ENCODE results near the gene ZNF232.
"Not testable (repeated sequence)": the region's sequence is repeated elsewhere in the genome, so short reads cannot be mapped to it uniquely, and the experiment has no call there.

ZNF232 gene

DNA sequence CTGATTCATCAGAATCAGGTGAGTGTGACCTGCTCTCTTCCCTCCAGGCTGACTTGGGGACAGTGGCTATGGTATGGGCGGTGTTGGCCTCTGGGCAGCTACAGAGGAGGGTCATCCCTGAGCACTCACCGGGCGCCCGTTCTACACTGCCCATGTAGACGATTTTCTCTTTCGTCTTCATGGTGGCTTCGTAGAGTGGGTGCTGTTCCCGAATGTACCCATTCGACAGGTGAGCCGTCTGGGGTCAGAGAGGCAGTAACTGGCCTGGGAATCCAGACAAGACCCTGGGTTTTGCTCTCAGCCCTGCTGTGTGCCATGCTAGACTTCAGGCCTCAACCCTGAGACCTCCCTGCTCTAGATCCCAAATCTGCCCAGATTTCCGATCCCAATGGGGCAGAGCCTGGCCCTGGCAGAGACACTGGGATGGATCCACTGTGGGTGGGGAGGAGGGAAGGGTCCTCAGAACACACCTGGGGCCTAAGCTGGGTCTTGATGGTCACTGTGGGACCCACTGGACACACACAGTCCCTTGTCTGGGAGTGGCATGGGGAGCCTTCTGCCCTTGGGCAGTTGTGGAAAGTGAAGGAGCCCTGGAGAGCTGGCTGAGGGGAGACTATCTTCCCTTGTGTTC, 17.3 kb upstream of the ZNF232 start:
- DNase-seq = no peak

DNA sequence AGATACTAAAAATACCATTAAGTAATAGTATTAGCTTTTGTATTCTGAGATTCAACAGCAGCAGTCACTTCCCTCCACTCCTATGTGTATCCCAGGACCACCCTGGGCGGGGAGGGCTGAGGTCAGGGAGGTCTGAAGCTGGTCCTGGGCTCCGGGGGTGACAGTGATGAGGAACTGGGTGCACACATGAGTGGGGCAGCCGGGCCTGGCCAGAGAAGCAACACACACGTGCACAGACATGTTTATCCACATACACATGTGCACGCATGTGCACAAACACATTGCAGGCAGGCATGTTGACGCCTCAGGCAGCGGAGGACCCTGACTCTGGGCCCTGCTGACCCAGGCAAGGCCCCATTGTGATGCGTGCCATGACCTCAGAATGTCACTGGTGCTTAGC, 16.7 kb upstream of the ZNF232 start:
- DNase-seq = not testable (repeated sequence)

- DNase-seq = no peak
Measured at GRCh38 chr17:5127910-5128309, 16.2 kb upstream of the ZNF232 start.

- no peak for DNase-seq
Measured at GRCh38 chr17:5126719-5127488, 15.2 kb upstream of the ZNF232 start.

GRCh38 chr17:5124896-5125295, 13.2 kb upstream of the ZNF232 start:
- DNase-seq = not testable (repeated sequence)

DNA sequence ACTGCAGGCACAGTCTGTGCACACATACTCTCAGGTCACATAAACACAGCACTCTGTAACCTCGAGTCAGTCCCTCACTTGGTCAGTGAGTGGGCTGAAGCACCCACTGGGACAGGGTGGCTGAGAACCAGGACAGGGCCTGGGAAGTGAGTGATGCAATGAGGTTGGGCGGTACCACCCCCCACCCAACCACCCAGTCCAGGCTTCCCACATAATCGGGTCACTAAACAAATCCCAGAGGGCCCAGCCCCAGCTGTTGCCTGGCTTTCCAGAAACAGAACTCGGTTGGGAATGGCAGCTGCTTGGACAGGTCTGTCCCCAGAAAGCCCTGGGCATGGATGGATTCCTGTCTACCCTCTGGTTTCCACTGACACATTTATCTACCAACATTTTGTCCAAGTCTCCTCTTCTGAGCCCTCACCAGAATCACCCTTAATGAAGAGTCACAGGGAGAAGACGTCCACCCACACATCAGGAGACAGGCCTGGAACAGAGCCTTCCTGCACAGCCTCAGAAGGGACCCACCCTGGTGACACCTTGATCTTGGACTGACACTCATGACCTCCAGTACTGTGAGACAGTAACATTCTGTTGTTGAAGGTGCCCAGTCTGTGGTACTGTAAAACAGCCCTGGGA, 12.6 kb upstream of the ZNF232 start:
- DNase-seq = not testable (repeated sequence)

DNA sequence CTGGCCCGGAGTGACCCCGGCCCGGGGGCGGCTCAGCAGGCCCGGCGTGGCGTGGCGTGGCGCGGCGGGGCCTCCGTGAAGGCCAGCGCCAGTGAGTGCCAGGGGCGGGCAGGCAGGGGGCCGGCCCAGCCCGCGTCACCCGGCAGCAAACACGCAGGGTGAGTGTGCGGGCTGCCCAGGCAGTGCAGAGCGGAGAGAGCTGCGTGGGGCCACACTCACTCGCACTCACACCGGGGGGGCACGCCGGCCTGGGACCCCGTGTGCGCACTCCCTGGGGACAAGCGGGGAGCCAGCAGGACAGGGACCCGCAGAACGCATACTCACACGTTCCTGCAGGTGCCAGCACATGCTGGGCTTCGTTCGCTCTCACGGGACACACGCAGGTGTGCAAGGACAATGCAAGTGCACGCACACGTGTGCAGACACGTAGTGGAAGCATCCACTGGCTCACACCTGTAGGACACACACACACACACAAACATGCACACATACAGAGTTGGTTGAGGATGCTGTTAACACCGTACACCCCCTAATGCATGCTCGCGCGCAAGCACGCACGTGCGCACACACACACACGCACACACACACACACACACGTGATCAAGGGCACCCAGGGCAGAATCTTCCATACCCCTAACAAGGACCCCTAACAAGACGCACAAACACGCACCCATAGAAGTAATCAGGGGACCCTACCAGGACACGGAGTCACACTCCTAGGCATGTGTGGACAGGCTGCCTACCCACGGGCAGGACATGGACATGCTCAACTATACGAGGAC, 11.9 kb upstream of the ZNF232 start:
- DNase-seq = no peak

- DNase-seq = no peak
Measured at GRCh38 chr17:5122586-5123342, 11.1 kb upstream of the ZNF232 start.

- DNase-seq = not testable (repeated sequence)
Measured at GRCh38 chr17:5122056-5122455, 10.4 kb upstream of the ZNF232 start.

DNA sequence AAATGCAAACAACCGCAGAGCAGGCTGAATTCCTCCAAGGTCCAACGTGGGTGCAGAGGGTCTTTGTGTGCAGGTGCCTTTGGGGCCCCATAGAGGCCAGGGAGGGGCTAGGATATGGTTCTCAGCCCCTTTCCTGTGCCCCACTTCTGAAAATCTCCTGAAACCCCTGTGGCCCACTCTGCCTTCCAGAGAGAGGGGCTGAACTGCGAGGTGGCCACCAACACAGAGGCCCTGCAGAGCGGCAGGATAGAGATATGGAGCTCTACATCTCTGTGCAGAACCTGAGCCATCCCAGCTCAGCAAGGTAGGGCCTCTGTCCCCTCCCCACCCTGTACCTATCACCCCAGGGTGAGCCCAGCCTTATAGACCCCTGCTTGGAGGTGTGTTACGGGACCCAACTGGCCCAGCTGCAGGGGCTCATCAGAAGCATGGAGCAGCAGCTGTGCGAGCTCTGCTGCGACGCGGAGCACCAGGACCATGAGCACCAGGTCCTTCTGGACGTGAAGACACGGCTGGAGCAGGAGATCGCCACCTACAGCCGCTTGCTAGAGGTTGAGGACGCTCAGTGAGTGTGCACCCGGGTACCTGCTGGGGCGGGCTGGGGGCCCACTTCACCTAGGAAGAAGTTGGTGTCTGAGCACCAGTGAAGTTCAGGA, 9.6 kb upstream of the ZNF232 start:
- DNase-seq = no peak

- not testable (repeated sequence) for DNase-seq
Measured at GRCh38 chr17:5120436-5121185, 8.9 kb upstream of the ZNF232 start.

DNA sequence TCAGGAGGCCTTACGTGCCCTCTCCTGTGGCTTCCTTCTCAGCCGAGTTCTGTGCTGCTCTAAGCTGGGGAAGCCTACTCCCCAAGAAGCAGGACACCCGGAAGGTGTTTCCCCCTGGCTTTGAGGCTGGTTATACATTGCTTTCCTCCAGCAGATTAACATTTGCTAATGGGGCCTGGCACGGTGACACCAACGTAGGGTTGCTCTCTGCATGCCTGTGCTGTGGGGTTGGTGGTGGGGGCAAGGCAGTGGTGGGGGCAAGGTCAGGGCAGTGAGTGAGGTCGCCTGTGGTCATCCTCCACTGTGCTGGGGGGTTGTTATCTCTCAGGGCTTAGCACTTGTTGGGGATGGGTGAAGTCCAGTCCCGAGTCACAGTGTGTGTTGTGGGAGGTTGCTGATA, 8.4 kb upstream of the ZNF232 start:
- DNase-seq = no peak

GRCh38 chr17:5118219-5118618, 6.5 kb upstream of the ZNF232 start:
- DNase-seq = no peak

- no peak for DNase-seq
Measured at GRCh38 chr17:5115673-5116651, 4.3 kb upstream of the ZNF232 start, which contains the start of gene USP6. Gene USP6 (plus strand): TSS chr17:5116032. CDS start chr17:5130368, 14,336 bp downstream.

- DNase-seq = no peak
Measured at GRCh38 chr17:5110816-5111215, 862 bp downstream of the ZNF232 start.

DNA sequence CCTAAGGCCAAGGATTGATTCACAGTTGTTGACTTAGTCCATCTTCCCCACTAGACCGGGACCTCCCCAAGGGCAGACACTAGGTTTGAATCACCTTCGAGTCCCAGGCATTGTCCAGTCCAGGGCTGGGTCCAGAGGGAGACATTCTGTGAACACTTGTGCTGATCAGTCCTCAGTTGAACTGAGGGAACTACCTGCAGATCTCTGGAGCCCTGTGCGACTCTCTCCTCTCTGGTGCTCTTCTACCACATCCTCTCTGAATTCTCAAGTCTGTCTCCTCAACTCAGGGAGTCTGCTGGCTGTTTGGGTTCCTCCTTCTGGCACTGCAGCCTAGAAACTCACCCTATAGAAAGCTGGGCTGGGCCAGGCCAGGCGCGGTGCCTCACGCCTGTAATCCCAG, 10.8 kb downstream of the ZNF232 start:
- DNase-seq = no peak

DNA sequence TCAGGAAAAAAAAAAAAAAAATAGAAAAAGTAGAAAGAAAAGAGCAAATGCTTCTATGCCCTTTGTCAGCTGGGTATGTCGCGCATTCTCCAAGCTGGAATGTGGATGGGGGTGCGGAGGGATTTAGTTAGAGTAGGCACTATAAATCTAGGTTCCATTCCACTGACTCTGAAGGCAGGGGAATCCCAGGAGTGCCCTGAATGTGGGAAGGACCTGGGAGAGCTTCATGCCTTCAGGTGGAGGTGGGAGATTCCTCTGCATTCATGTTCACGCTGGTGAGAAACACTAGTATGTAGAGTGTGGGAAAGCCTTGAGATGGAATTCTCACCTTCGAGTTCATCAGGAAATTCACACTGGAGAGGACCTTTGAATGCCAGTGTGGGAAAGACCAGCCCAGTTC, 12.4 kb downstream of the ZNF232 start:
- no peak for DNase-seq

- peak; percentile 4 for DNase-seq
Measured at GRCh38 chr17:5097101-5097834, 14.4 kb downstream of the ZNF232 start.

DNA sequence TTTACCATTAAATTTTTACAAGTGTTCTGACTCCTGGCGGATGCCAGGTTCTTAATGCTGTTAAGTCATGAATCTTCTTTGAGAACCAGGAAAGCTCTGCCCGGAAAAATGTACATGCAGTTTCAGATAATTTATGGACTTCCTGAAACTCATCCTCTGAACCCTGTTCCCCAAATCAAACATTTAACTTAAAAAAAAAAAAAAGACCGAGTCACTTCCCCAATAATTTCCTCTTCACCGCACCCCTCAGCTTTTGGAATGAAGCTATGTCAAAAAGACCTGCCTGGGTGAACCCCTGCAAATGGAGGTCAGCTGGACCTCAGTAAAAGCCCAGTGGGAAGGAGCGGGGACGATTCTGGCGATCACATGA, 15.0 kb downstream of the ZNF232 start:
- DNase-seq = no peak

All from NCI-H446 treated with DMSO at 0.1 percent for 48 hours (cell line).